ENCODE data around the gene MAP3K8.
"Not testable (repeated sequence)": the region's sequence is repeated elsewhere in the genome, so short reads cannot be mapped to it uniquely, and the experiment has no call there.

The MAP3K8 gene

DNA sequence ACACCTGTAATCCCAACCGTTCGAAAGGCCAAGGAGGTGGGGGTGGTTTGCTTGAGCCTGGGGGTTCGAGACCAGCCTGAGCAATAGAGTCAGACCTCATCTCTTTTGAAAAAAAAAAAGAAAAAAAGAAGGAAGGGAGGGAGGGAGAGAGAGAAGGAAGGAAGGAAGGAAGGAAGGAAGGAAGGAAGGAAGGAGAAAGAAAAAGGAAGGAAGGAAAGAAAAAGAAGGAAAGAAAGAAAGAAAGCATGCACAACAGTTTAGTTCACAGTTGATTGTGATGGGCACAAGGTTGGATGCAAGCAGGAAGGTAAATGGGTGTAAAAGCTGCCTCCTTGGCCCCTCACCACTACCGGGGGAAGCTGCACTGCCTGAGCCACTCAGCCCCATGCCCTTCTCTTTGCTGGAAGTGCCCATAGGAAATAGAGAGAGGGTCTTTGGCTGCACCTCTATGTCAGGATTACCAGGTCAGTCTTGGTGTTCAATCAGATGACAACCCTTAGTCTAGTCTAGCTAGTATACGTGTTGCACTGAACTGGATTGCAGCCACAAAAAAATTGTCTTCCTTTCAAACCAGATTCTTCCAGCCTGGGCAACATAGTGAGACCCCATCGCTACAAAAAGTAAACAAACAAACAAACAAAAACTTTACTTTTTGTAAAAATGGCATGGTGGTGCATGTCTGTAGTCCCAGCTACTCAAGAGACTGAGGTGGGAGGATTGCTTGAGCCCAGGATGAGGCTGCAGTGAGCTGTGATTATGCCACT lies 20.0 kb downstream of the MAP3K8 start:
- DNase-seq: no peak

DNA sequence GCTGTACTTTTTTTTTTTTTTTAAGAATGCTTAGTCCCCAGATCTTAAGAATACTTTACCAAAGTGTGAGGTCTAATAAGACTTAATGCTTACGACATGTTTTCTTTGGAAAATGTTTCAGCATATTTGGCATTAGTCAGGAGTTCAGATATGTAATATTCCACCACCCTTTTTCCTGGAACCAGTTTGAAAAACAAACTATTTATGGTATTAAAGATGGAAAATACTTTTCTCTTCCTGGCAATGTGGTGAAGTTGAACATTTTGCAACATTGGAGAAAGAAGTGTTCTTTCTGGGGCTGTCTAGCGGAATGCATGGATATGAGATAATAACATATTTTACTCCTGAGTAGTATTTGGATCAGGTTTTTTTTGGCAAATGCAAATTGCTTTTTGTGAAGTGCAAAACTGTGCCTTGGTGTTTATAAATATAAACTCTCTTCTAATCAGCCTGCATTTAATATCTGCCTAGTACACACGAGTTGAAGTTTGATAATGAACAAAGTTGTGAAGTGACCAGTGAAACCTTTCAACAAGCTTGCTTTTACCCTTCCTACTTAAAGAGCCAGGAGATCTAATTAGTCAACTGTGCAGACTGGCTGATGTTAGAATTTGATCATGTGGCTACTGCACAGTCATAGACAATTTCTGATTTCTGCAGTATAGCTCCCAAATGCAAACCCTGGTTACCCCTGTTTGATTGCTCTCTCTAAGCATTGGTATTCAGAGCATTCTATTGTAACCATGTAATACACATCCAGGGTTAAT lies 20.9 kb downstream of the MAP3K8 start:
- no peak for DNase-seq

DNA sequence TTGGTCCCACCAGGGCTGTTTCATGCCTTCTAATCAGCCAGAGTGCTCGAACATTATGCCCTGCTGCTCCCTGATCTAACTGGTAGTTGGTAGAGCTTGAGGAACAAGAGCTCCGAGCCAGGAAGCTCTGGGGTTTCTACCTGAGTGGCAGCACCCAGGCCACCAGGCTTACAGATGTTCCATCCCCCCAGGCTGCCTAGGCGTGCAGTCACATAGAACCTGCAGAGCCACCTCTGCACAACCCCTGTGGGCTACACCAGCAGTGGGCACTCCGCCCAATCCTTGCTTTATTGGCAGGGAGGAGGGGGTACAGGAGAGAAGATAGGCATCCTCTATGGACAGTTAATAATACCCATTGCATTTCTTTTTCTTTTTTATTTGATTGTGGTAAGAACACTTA lies 21.8 kb downstream of the MAP3K8 start:
- peak; percentile 33 for DNase-seq

DNA sequence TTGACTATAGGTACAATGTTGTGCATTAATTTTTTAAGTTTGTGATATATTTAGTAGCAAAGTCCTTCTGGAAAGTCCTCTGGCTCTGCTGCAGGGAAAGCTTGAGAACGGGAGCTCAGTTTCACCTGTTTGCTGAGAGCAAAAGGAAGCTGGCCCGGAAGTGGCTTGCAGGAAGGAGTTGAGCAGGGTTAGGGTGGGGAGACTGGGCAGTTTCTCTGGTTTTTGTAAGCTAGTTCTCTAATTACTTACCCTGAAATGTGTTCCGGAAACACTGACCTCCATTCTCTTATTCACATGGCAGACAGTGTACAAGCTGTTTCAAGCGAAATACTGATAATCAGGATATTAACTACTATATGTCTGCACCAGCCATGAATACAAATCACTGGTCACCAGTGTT lies 22.3 kb downstream of the MAP3K8 start:
- peak; percentile 65 for DNase-seq

DNA sequence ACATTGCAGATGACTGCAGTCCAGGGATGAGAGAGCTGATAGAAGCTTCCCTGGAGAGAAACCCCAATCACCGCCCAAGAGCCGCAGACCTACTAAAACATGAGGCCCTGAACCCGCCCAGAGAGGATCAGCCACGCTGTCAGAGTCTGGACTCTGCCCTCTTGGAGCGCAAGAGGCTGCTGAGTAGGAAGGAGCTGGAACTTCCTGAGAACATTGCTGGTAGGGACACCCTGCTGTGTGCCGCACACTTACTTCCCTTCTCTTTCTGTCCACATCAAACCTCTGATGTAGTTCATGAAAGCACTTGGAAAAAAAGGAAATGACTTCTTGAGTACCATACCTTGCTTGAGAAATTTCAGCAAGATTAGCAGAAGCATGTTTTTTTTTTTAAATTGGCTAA lies 25.3 kb downstream of the MAP3K8 start:
- no peak for DNase-seq

DNA sequence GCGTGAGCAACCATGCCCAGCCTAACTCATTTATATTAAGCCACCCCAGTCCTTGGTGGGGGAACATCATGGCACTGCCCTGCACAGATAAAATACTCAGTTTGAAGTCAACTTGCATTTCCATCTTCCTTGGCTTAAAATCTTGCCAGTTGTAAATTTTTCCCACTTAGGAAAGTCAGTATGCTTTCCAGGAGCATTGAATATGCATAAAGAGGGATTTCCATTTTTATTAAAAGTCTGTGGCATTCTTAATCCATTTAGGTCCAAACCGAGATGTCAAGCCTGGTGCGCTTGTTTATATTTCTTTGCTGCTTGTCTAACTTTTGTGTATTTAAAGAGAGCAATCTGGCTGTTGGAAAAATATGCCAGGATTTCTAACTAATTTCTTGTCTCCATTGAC lies 26.1 kb downstream of the MAP3K8 start:
- DNase-seq: no peak

DNA sequence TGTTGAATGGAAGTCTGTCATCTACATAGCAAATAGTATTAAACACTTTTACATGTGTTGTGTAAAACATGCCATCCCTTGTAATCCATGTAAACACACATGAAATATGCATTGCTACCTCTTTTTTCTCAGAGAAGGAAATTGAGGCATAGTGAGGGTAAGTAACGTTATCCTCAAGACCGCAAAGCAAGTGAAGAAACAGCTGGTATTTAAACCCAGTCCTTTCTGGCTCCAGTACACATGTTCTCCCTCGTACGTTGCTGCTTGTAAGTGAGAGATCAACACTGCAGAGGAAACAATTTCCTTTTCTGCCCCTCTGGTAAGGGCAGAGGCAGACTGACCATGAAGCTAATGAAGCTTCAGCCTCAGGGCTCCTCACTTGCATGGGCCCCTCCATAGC lies 28.5 kb downstream of the MAP3K8 start:
- no peak for DNase-seq

DNA sequence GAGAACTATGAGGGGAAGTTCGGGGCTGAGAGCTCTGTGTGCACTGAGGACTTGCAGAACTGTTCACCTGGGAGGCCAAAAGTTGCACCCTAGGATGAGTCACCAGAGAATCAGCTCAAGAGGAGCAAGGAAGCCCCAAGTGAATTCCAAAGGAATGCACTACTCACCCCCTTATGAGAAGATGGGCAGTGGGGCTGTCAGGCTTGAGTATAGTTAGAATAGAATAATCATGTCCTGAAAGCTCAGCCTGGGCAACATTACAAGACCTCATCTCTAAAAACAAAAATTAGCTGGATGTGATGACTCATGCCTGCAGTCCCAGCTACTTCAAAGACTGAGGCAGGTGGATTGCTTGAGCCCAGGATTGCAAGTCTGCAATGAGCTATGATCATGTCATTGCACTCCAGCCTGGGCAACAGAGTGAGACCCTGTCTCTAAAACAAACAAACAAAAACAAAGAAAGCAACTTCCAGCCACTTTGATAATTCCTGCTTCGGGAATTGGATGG lies 30.0 kb downstream of the MAP3K8 start:
- peak; percentile 20 for DNase-seq

DNA sequence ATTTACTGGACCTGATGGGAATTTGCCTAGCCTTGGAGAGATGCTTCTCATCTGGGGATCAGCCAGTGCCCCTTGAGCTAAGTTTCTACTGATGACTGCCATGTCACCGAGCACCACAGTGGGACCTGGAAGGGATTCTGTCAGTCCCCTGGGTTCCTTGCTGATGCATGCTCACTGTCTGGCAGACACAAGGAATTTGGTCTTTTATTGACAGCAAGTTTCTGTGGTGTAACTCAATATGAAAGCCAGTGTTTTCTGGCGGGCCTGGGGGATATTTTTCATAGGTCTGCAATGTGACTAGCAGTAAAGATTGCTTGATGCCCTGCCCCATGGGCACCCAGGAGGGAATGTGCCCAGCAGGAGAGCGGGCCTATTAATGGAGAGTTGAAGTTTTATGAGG lies 30.7 kb downstream of the MAP3K8 start:
- DNase-seq: no peak

DNA sequence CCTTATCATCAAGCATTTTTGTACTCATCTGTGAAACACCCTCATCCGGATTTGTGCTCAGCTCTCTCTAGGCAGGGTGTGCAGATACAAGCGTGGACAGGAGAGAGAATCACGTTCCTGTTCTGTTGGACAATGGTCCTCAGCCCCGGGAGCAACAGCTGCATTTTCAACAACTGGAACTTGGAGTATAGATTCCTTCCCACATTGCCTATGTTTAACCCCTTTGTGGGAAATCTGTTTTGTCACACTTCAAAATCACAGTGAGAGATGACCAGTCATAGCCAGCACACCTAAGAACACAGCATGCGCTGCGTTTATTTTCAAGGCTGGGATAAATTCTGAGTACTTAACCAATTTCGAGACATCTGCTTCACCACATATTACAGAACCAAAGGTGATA lies 32.5 kb downstream of the MAP3K8 start:
- DNase-seq: no peak

DNA sequence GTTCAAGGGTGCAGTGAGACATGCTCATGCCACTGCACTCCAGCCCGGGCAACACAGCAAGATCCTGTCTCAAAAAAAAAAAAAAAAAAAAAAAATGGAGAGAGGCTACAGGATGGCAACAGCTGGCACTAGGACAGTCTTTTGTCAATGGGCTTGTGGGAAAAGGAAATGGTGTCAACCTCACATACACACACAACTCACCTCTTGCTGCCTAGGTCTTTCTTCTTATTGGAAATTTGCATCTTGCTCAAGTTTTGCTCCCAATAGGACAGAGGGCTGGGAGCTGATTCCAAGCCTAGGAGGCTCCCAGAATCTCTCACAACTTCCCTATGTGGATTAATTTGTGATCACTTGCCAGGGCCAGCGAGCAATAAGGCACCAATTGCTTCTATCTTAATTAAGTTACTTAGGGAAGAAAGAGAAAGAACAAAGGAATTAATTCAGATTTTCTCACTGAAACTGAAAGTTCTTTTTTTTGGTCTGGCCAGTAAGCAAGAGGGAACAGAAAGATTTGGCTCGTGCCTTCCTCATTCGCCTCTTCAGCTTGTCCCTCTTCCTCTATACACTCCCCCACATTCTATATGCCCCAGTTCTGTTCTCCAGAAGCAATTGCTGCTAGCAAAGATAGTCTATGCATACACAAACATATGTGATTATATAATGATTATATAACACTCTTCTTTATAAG lies 33.8 kb downstream of the MAP3K8 start:
- no peak for DNase-seq

DNA sequence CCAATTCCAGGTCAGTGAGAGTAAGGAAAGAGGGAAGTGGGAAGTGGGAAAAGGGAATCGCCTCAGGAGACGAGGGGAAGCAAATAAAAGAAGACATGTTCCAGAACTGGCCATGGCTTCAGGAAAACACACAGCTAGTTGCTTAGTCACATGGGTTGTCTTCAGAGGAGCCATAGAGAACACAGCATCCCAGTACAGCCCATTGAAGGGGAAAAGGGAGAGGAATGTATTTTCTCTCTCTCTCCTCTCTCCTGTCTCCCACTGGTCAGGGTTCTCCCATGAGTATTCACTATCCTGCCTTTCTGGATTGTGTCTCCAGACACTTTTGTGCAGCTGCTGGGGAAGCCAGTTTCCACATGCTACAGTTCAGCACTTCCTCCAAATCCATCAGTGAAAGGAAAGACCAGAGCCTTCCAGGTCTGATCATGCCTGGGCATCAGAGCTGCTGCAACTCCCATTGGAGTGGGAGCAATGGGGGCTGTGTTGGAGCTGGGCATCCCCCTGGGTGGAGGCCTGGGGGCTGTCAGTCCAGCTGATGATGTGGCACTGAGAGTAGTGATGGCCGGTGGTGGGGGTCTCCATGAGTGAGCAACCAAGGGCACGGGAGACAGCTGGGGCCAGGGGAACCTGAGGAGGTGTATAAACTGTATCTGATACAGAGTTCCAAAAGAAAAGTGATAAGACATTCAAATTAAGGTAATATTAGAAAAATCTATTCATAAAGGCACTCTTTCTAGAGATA lies 38.6 kb downstream of the MAP3K8 start:
- DNase-seq: no peak

DNA sequence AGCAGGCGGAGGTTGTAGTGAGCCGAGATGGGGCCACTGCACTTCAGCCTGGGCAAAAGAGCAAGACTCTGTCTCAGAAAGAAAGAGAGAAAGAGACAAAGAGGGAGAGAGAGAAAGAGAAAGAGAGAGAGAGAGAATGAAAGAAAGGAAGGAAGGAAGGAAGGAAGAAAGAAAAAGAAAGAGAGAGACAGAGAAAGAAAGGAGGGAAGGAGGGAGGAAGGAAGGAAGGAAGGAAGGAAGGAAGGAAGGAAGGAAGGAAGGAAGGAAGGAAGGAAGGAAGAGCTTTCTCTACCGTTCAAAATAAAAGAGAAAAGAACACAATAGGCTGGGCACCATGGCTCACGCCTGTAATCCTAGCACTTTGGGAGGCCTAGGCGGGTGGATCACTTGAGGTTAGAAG lies 41.5 kb downstream of the MAP3K8 start:
- DNase-seq: not testable (repeated sequence)

DNA sequence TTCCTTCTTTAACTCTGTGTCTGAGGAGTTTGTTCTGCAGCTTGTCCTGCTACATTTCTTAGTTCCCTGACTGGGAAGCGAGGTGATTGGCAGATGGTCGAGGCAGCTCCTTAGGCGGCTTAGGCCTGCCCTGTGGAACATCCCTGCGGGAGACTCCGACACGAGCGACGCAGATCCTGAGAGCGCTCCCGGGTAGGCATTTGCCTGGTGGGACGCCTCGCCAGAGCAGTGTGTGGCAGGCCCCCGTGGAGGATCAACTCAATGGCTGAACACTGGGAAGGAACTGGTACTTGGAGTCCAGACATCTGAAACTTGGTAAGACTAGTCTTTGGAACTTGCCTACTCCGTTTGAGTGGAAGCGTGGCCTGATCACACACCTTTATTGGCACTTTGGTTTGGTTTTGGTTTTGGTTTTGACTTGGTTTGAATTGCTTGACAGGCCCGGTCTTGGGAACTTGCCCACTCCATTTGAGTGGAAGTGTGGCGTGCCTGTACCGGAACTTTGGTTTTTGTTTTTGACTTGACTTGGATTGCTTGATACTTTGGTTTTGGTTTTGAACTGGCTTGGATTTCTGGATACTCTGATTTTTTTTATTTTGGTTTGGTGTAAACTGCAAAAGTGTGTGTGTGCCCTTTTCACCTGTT lies 42.6 kb downstream of the MAP3K8 start:
- DNase-seq: no peak

DNA sequence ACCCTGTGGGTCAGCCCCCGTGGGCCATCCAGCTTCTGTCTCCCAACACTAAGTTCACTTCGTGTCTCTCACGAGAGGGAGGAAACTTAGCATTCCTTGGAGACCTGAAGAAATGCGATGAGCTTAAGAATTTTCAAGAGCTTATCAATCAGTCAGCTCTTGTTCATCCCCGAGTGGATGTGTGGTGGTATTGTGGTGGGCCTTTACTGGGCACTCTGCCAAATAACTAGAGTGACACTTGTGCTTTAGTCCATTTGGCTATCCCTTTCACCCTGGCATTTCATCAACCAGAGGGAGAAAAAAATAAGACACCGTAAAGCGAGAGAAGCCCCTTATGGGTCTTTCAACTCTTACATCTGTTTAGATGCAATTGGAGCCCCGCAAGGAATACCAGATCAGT lies 45.5 kb downstream of the MAP3K8 start:
- not testable (repeated sequence) for DNase-seq

DNA sequence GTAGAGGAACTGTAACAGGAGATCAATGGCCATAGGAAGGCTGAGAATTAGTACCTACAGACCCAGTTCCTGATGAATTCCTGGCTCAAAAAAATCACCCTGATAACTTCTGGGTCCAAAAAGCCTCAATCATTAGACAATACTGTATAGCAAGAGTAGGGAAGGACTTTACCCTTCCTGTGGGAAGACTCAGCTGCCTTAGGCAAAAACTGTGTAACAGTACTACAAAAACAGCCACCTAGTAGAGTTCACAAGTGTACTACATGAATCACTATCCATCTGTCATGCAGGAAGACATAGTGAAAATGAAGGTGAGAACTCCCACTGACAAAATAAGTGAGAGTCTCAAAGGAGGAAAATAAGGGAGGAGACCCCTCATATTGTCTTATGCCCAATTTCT lies 47.6 kb downstream of the MAP3K8 start:
- DNase-seq: no peak

DNA sequence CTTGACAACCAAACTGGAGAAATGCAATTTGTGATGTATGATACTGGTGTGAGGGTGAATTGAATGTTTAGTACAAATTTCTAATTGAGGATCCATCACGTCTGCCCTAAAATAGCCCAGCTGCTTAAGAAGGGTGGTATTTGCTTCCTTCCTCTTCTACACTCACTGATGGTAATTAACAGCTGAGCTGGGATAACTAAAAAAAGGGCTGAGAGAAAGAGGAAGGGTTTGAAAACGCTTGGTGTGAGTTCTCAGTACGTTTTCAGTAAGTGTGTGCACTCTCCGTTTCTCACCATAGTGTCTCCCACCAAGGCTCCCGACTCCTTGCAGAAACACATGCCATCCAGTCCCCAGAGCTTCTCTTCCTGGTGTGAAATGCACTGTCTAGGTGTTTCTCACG lies 54.3 kb downstream of the MAP3K8 start:
- no peak for DNase-seq

DNA sequence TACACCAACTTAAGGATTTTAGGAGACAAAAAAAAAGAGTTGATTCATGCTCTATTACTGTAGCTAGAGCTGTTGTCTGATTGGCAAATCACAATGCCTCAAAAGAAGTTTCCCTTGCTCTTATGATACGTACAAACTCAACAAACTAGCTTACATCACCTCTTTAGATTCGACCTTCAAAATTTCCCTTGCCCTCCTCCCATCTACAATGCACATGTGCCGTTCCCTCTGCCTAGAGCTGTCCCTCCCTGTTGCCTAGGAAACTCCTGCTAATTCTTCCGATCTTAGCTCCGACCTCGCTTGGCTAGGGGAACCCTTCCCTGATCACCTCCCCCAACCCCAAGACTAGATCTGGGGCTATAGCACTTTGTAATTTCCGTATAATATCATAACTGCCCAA lies 55.4 kb downstream of the MAP3K8 start:
- no peak for DNase-seq

DNA sequence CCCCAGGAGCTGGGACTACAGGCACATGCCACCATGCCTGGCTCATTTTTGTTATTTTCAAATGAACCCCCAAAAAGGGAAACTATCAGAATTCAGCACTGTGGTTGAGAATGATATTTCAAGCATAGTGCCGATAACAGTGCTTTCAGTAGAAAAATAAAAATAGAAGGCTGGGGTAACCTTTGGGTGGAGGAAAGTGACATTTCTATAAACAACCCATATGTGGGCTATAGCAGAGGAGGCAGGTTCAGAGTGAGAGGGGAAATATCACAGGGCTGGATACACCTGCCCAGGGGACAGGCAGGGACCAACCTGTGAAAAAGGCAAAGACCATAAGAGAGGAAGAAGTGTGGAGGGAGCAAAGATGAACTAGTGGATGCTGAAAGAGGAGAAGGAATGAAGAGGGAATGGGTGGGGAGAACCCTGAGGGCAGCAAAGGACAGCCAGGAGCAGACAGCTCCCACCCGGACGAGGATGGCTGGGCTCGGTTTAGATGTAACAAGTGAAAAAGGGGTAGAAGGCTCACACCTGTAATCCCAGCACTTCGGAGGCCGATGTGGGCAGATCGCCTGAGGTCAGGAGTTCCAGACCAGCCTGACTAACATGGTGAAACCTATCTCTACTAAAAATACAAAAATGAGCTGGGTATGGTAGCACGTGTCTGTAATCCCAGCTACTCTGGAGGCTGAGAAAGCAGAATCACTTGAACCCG lies 56.5 kb downstream of the MAP3K8 start:
- no peak for DNase-seq

DNA sequence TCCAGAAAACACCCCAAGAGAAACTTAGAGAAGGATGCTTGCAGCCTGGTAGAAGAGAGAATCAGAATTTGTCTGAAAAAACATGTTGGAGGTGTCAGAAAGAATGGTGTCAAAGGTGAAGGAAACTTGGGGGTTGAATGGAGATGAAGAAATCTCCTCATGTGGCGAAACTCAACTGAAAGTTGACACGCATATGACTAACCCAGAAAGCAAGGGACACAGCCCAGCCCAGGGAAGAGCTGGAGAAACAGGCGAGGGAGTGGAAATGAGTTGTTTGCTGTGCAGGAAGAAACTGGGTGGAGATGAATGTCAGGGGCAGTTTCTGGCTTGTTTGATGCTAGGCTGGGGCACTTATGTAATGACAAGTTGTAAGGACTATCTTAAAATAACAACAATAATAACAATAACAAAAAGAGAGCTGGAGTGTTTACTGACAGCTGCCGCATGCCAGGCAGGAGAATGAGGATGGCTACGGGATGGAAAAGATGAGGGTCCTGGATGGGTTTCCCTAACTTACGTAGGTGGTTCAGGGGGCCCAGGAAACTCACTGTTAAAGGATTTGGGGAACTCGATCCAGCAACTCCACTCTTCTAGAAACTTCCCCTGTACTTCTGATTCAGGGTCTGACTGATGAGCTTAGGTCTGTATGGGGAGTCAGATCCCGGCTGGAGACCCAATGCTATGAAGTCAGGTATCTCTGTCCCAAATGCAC lies 57.4 kb downstream of the MAP3K8 start:
- DNase-seq: no peak

DNA sequence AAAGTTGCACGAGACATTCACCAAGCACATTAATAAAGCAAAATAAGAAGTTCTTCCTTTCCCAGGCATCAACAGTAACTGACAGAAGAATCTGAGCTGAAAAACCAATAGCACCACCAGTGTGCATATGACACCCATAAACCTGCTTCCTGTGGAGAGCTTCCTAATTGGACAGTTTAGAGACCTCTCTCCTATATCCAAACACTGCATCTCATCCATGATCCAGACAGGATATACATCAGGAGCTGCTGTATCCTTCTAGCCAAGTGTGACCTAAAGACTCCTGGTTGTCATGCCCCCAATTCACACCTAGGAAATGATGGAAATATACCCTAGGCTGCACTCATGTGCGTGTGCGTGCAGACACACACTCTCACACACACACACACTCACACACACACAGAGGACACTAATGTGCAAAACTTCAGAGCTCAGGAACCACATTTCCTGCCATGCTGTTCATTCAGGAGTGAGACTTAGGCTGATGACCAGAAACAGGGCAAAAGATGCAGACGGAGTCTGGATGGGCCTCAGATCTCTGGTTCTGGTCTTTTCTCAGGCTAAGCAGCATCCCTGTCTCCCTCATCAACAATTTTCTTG lies 58.0 kb downstream of the MAP3K8 start:
- no peak for DNase-seq
